Measurements from ENCODE around the gene C5AR2. TPM values are rescaled to one million over a fixed set of nuclear protein-coding genes. Genes with fewer than 3 reads are reported as not detected.

The C5AR2 gene
- polyA plus RNA-seq, 1 donor (not counting 4 experiments of a cell fraction or from before 2014, with no cell fraction given): not detected

GRCh38 chr19:47341734-47342133 lies 9.8 kb downstream of the C5AR2 start:
- Histone ChIP-seq H3K9me1 (ENCODE audit: control insufficient read depth, extremely low read depth, insufficient read depth, low read length) (no peaks in the 10 kb centered on the region), H3K79me2 (ENCODE audit: control insufficient read depth, insufficient read depth, low read length) (no peaks in the 10 kb centered on the region), H3K9me3 (ENCODE audit: control insufficient read depth, low read depth, low read length) (no peaks in the 10 kb centered on the region), H4K20me1 (ENCODE audit: control insufficient read depth, extremely low read depth, insufficient read depth, low read length) (no peaks in the 10 kb centered on the region), H3K36me3 (ENCODE audit: control insufficient read depth in 2 of 2, extremely low read depth in 1 of 2, insufficient read depth in 2 of 2, low read length in 2 of 2) (no peaks in the 10 kb centered on the region), H3K4me3 (ENCODE audit: control insufficient read depth in 2 of 3, extremely low read depth in 1 of 3, insufficient read depth in 2 of 3, low read depth in 1 of 3, low read length in 3 of 3) (no peak overlapping the region), H3K27me3 (ENCODE audit: control insufficient read depth, extremely low read depth, insufficient read depth, low read length) (no peaks in the 10 kb centered on the region), H2AFZ (ENCODE audit: control insufficient read depth, low read length) (no peak overlapping the region), H3K9ac (ENCODE audit: control insufficient read depth, extremely low read depth, insufficient read depth, low read length) (no peak overlapping the region), H3K4me1 (ENCODE audit: control insufficient read depth, extremely low read depth, insufficient read depth, low read length) (no peaks in the 10 kb centered on the region), H3K4me2 (ENCODE audit: control insufficient read depth, extremely low read depth, insufficient read depth, low read depth, low read length) (no peak overlapping the region), H3K27ac (ENCODE audit: control insufficient read depth, insufficient read depth, low read length) (no peak overlapping the region)
- DNase-seq (ENCODE audit: low read depth, low spot score): no peak
- dilution Hi-C loops (cut with MboI; ENCODE audit: extremely low pct_ligation_motif_present, low sequenced_read_pairs): no loop called here
- TF ChIP-seq CTCF (optimal IDR thresholded peaks at IDR 0.05 in 1 of 3, IDR thresholded peaks at IDR 0.05 in 1 of 3, conservative IDR thresholded peaks at IDR 0.05 in 1 of 3; ENCODE audit: extremely low read depth in 1 of 3, insufficient read depth in 2 of 3, low read length in 3 of 3) (no peak), EZH2 (IDR thresholded peaks at IDR 0.05; ENCODE audit: low read length) (no peak)
- FAIRE-seq: no peak

- TF ChIP-seq CTCF (optimal IDR thresholded peaks at IDR 0.05 in 1 of 3, IDR thresholded peaks at IDR 0.05 in 1 of 3, conservative IDR thresholded peaks at IDR 0.05 in 1 of 3; ENCODE audit: extremely low read depth in 1 of 3, insufficient read depth in 2 of 3, low read length in 3 of 3) (no peak), EZH2 (IDR thresholded peaks at IDR 0.05; ENCODE audit: low read length) (no peak)
- no peaks in the 10 kb centered on the region for H3K4me1 ChIP-seq (ENCODE audit: control insufficient read depth, extremely low read depth, insufficient read depth, low read length)
These were observed 11.3 kb downstream of the C5AR2 start for GRCh38 chr19:47343194-47343802.

More at GRCh38 chr19:47343194-47343802, 11.3 kb downstream of the C5AR2 start:
- Histone ChIP-seq H3K36me3 (ENCODE audit: control insufficient read depth in 2 of 2, extremely low read depth in 1 of 2, insufficient read depth in 2 of 2, low read length in 2 of 2) (no peaks in the 10 kb centered on the region), H3K27ac (ENCODE audit: control insufficient read depth, insufficient read depth, low read length) (no peak overlapping the region), H2AFZ (ENCODE audit: control insufficient read depth, low read length) (no peak overlapping the region), H3K27me3 (ENCODE audit: control insufficient read depth, extremely low read depth, insufficient read depth, low read length) (no peaks in the 10 kb centered on the region), H3K4me2 (ENCODE audit: control insufficient read depth, extremely low read depth, insufficient read depth, low read depth, low read length) (no peak overlapping the region), H3K9ac (ENCODE audit: control insufficient read depth, extremely low read depth, insufficient read depth, low read length) (no peak overlapping the region), H3K4me3 (ENCODE audit: control insufficient read depth in 2 of 3, extremely low read depth in 1 of 3, insufficient read depth in 2 of 3, low read depth in 1 of 3, low read length in 3 of 3) (no peak overlapping the region), H3K79me2 (ENCODE audit: control insufficient read depth, insufficient read depth, low read length) (no peaks in the 10 kb centered on the region), H3K9me3 (ENCODE audit: control insufficient read depth, low read depth, low read length) (no peaks in the 10 kb centered on the region), H4K20me1 (ENCODE audit: control insufficient read depth, extremely low read depth, insufficient read depth, low read length) (no peaks in the 10 kb centered on the region), H3K9me1 (ENCODE audit: control insufficient read depth, extremely low read depth, insufficient read depth, low read length) (no peaks in the 10 kb centered on the region)
- dilution Hi-C loops (cut with MboI; ENCODE audit: extremely low pct_ligation_motif_present, low sequenced_read_pairs): no loop called here
- DNase-seq (ENCODE audit: low read depth, low spot score): no peak
- no peak for FAIRE-seq

Measured in keratinocyte (primary cell).